K562 (cell line): Measurements from ENCODE around the gene AGRN. TPM values are rescaled to one million over a fixed set of nuclear protein-coding genes. Genes with fewer than 3 reads are reported as not detected.

Source experiments
- ATAC-seq: fragments of 200-7000 bp; cut with Tn5 transposase; 3 replicates; pipeline ENCODE4 v1.9.1; 2020; ENCODE audit warnings: moderate library complexity
- BruUV-seq: library from RNA; stranded (reverse); fragments of 400-500 nt; replicated peaks from 2 replicates; lab custom pipeline; 2021; lab: Mats Ljungman, UMichigan
- CTCF ChIA-PET: fragments of 300-600 bp; formaldehyde crosslinking; extraction: SDS; loops from one replicate; lab custom pipeline; 2021; ENCODE audit warnings: low intra/inter-chr PET ratio; lab: Yijun Ruan, JAX
- POLR2A ChIA-PET: fragments of 300-600, 350-650 bp; sonication (Branson Sonifier 250); formaldehyde crosslinking; extraction: SDS; loops from one replicate; lab custom pipeline; 2021; ENCODE audit warnings: antibody characterized with exemption, inconsistent platforms; lab: Yijun Ruan, JAX
- DNase-seq, 4 experiments: peaks; one replicate each; pipeline versions ENCODE4 v3.0.0 to v3.0.0-alpha.2; 2011 to 2018; ENCODE audit warnings: low spot score in 3 of 4, mixed read lengths in 3 of 4; ENCODE audit errors: extremely low read depth in 1 of 4
- FAIRE-seq: peaks from 2 replicates; lab custom pipeline; 2011; peaks lifted over from hg19 to GRCh38; lab: Jason Lieb, UNC
- H2AFZ ChIP-seq: 2 replicates; pipeline ENCODE4 v1.6.0; 2011; ENCODE audit warnings: low read depth, low read length, control low read depth, inconsistent platforms
- H3K27ac ChIP-seq: fragments of 200-600 bp; 3 replicates; pipeline ENCODE4 v1.8.0; 2011; ENCODE audit warnings: low read depth, mild to moderate bottlenecking, control low read depth, inconsistent platforms, low read length, moderate library complexity, mixed read lengths; ENCODE audit errors: extremely low read depth
- H3K27me3 ChIP-seq, 2 experiments: fragments of 300-600 bp in 1 of 2; 2 replicates in 1 of 2; 3 replicates in 1 of 2; pipeline versions ENCODE4 v1.6.0 to v1.8.0; 2011; ENCODE audit warnings: inconsistent platforms in 2 of 2, low read length in 2 of 2, mild to moderate bottlenecking in 1 of 2, mixed read lengths in 1 of 2, moderate library complexity in 1 of 2; ENCODE audit not compliant: control insufficient read depth in 2 of 2, insufficient read depth in 2 of 2
- H3K36me3 ChIP-seq: fragments of 300-600 bp; 3 replicates; pipeline ENCODE4 v1.8.0; 2011; ENCODE audit warnings: mild to moderate bottlenecking, low read length, inconsistent platforms; ENCODE audit not compliant: control insufficient read depth, insufficient read depth
- H3K4me1 ChIP-seq, 2 experiments: fragments of 200-600 bp in 1 of 2; replicated peaks in 1 of 2; 2 replicates in 1 of 2; 3 replicates in 1 of 2; pipeline versions ENCODE4 v1.5.1 to v1.8.0; 2011; ENCODE audit warnings: inconsistent platforms in 2 of 2, low read length in 2 of 2, mild to moderate bottlenecking in 1 of 2, mixed read lengths in 1 of 2, moderate library complexity in 1 of 2; ENCODE audit not compliant: control insufficient read depth in 2 of 2, insufficient read depth in 2 of 2
- H3K4me2 ChIP-seq: 2 replicates; pipeline ENCODE4 v1.6.1; 2011; ENCODE audit warnings: low read length, control low read depth, inconsistent platforms, mixed read lengths; ENCODE audit not compliant: insufficient read depth
- H3K4me3 ChIP-seq: fragments of 200-600 bp; sonication (generic), shearing (Covaris generic); 2 replicates; pipeline ENCODE4 v1.5.1; 2016; ENCODE audit warnings: control low read depth, inconsistent platforms
- H3K79me2 ChIP-seq: fragments of 200-600 bp; 3 replicates; pipeline ENCODE4 v1.8.0; 2011; ENCODE audit warnings: low read length, inconsistent platforms; ENCODE audit not compliant: control insufficient read depth, insufficient read depth
- H3K9ac ChIP-seq, 2 experiments: 2 replicates each; pipeline versions ENCODE4 v1.6.0 to v1.6.1; 2011; ENCODE audit warnings: low read depth in 2 of 2, low read length in 2 of 2, control low read depth in 1 of 2, inconsistent platforms in 1 of 2, mild to moderate bottlenecking in 1 of 2, mixed read lengths in 1 of 2; ENCODE audit not compliant: insufficient read depth in 1 of 2
- H3K9me1 ChIP-seq: one replicate; pipeline ENCODE4 v1.6.0; 2011; ENCODE audit warnings: inconsistent platforms, mild to moderate bottlenecking, low read length, moderate library complexity; ENCODE audit not compliant: control insufficient read depth, insufficient read depth
- H3K9me3 ChIP-seq: replicated peaks from 2 replicates; pipeline ENCODE4 v1.5.1; 2011; ENCODE audit warnings: low read depth, low read length, inconsistent platforms; ENCODE audit not compliant: control insufficient read depth, insufficient read depth
- H4K20me1 ChIP-seq: replicated peaks from 2 replicates; pipeline ENCODE4 v1.6.1; 2011; ENCODE audit warnings: low read length, inconsistent platforms, mixed read lengths; ENCODE audit not compliant: control insufficient read depth, insufficient read depth
- IRF2 ChIP-seq: sonication (generic); formaldehyde crosslinking; IDR thresholded peaks from 2 replicates; pipeline ENCODE4 v1.8.1; 2022; ENCODE audit warnings: mild to moderate bottlenecking, missing genetic modification reagents
- POLR2G ChIP-seq: fragments of 200-400 bp; formaldehyde crosslinking; IDR thresholded peaks from 2 replicates; pipeline ENCODE4 v1.6.1; 2017; ENCODE audit warnings: low read depth, mild to moderate bottlenecking, antibody characterized with exemption, low read length, moderate library complexity
- THRAP3 ChIP-seq: fragments of 450-650 bp; IDR thresholded peaks from 2 replicates; pipeline ENCODE4 v1.6.1; 2016; ENCODE audit warnings: mild to moderate bottlenecking, inconsistent platforms, borderline replicate concordance
- WGBS: fragments of 100-300 bp; shearing (Covaris generic); methylation state at CpG from one replicate; pipeline ENCODE4 v1.1.6; 2016; ENCODE audit warnings: low coverage, mixed read lengths; ENCODE audit not compliant: insufficient coverage; ENCODE audit errors: missing lambda C conversion rate; 5-methylcytosine and 5-hydroxymethylcytosine counted together
- in situ Hi-C: fragments of 300-500 bp; cut with MboI; formaldehyde crosslinking; loops from 4 replicates; pipeline ENCODE4 v1.15.0; 2018; ENCODE audit warnings: inconsistent platforms, mixed read lengths
- intact Hi-C: fragments of 100-400 bp; cut with micrococcal nuclease; formaldehyde crosslinking; loops from 2 replicates; pipeline ENCODE4 v1.14.2; 2022
- polyA plus RNA-seq, 8 experiments: library from polyadenylated mRNA; depleted of rRNA in 4 of 8; stranded (reverse) in 5 of 8; unstranded in 3 of 8; fragments of >200 nt; fragmentation: Nextera tagmentation in 2 of 8; fragmentation: Illumina TruSeq in 1 of 8; extraction: Ambion mirVana in 2 of 8; extraction: Trizol in 1 of 8; gene quantifications; 2 replicates each; pipeline versions ENCODE4 v1.2.1 to v1.2.3, GENCODE V29; 2011 to 2014; ENCODE audit warnings: inconsistent platforms in 1 of 8, missing spikeins in 1 of 8
- total RNA-seq, 7 experiments: library from RNA; depleted of rRNA in 6 of 7; stranded (reverse); fragments of >200 nt in 6 of 7; fragmentation: Illumina TruSeq in 2 of 7; extraction: Trizol in 2 of 7; gene quantifications; 2 replicates each; pipeline versions ENCODE4 v1.2.1 to v1.2.3, GENCODE V29; 2011 to 2021; ENCODE audit warnings: low replicate concordance in 1 of 7
- TF ChIP-seq, protein P1 (sequence below): sonication (generic); formaldehyde crosslinking; IDR thresholded peaks from 2 replicates; pipeline ENCODE4 v1.8.1; 2023; ENCODE audit warnings: mild to moderate bottlenecking, missing genetic modification reagents

Gene AGRN
- total and polyA plus RNA-seq, 9 of the 15 experiments (the other 6 are each of a cell fraction or from before 2014, with no cell fraction given) = 0.04 to 111 (median 18.1) TPM

DNA sequence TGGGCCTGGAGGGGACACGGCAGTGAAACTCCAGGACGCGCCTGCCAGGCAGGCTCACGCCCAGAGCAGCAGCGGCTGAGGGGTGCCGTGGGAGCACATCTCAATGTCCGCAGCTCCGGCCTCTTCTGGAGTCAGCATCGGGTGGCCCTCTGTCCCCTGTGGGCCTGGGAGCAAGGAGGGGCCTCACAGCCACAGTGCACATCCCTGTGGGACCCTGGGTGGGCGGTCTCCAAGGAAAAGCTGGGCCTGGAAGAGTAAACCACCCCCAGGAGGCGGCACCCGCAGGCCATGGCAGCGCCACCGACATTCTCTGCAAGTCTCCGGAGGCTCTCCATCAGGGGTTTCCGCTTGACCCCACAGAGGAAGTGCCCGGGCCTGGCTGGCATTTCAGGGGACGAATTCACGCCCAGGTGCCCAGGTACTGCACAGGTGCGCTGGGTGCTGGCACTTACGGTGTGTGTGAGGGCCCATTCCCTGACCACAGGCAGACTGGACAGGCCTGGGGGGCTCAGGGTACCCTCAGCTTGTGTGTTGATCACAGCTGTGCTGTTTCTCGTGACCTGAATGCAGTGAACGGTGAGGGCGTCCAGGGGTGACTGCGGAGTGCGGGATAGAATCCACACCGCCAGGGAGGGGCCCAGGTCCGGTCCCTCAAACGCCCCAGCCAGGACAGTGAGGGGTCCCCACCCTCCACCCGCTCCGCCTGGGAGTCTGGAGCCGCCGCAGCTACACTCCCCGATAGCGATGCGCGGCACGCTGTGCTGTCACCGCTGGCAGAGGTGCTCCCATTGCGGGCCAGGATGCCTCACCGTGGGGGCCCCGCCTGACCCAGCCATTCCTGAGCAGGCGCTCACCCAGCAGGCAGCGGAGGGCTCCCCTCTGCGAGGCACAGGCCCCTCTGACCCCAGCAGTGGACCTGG, 70.8 kb downstream of the AGRN start:
- Histone ChIP-seq H3K4me2 (no peak overlapping the region), H3K4me3 (no peak overlapping the region), H3K9ac (no peak overlapping the region), H3K27me3 (no peaks in the 10 kb centered on the region), H4K20me1 (no peaks in the 10 kb centered on the region), H3K9me3 (peaks cover 2% of the 10 kb centered on the region; the same call in 1 of the 2 replicates), H3K36me3 (peaks cover 12% of the 10 kb centered on the region; the same call in 1 of the 3 replicates), H3K79me2 (no peaks in the 10 kb centered on the region), H3K9me1 (peaks cover 5% of the 10 kb centered on the region), H2AFZ (no peak overlapping the region), H3K4me1 (peaks cover 0 to 60% of the 10 kb centered on the region in 2 experiments; a peak in 3 of 5 replicates), H3K27ac (no peak overlapping the region; the same call in 2 of the 3 replicates)
- ChIA-PET CTCF (no interaction called here), POLR2A (interaction anchor here (0.7 kb wide), 1 partner anchor 15 kb away, joined by 3 read pairs; no protein-coding TSS in a partner anchor)
- DNase-seq (no peak), FAIRE-seq (no peak), ATAC-seq (no peak)
- in situ Hi-C loops (no loop called here), intact Hi-C loops (no loop called here)
- TF ChIP-seq, protein P1, sequence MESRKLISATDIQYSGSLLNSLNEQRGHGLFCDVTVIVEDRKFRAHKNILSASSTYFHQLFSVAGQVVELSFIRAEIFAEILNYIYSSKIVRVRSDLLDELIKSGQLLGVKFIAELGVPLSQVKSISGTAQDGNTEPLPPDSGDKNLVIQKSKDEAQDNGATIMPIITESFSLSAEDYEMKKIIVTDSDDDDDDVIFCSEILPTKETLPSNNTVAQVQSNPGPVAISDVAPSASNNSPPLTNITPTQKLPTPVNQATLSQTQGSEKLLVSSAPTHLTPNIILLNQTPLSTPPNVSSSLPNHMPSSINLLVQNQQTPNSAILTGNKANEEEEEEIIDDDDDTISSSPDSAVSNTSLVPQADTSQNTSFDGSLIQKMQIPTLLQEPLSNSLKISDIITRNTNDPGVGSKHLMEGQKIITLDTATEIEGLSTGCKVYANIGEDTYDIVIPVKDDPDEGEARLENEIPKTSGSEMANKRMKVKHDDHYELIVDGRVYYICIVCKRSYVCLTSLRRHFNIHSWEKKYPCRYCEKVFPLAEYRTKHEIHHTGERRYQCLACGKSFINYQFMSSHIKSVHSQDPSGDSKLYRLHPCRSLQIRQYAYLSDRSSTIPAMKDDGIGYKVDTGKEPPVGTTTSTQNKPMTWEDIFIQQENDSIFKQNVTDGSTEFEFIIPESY (CRISPR knock-in tag) = peak; percentile 75; the same call in 1 of the 2 replicates
- TF ChIP-seq POLR2G = peak; percentile 55
- TF ChIP-seq IRF2 (CRISPR knock-in tag) = 0 out of 2 replicates have a peak, but pooled peaks have one; percentile 49
- no peak for TF ChIP-seq THRAP3
- WGBS = 95% methylated on average over 28 of the region's 45 CpGs
- no TSS peak for BruUV-seq
